ENCODE measurements around the gene CDH18.

CDH18 gene

DNA sequence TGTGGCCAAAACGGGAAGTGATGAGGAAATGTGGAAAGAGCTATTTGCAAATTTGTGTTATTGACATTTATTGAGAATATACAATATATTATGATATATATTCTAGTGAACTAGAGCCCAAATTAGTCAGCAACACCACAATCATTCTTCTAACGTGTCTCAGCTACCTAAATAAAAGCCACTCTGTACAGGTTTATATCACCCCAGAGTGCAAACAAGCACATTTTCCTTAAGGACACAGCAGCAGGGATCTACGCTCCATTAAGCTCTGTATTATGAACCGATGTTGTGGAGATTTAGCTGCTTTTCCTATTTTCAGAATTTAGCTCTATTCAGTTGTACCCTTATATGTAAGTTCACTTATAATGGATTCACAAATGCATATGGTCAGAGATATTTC, 77.9 kb downstream of the CDH18 start:
- TF ChIP-seq CTCF (IDR thresholded peaks at IDR 0.05) = no peak

GRCh38 chr5:19904766-19905165, 83.2 kb downstream of the CDH18 start:
- no peak for TF ChIP-seq CTCF (IDR thresholded peaks at IDR 0.05)

- TF ChIP-seq CTCF (IDR thresholded peaks at IDR 0.05) = no peak
Measured at GRCh38 chr5:19903611-19904010, 84.4 kb downstream of the CDH18 start.

DNA sequence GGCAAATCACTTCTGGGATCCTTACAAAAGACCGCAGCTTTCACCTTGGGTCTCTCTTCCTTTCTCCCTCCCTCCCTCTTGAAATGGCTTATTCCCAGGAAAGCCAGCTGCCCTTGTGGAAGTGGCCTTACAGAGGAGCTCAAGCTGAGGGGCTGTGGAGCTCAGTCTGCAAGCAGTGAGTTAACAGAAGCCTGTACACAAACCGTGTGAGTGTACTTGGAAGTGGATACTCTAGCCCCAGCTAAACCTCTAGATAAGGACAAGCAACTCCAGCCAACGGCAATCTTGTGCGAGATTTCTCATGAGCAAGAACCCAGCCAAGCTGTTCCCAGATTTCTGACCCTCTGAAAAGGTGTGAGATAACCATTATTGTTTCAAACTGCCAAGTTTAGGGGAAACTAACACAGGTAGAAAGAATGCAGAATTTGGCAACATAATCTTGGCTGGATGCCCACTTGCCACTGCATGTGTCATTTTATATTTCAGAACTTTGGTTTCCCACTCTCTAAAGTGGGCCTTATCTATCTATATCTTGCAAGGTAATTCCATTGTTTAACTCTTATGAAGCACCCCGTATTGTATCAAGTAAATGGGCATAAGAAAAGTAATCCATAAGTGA, 85.6 kb downstream of the CDH18 start:
- TF ChIP-seq CTCF (IDR thresholded peaks at IDR 0.05) = no peak

DNA sequence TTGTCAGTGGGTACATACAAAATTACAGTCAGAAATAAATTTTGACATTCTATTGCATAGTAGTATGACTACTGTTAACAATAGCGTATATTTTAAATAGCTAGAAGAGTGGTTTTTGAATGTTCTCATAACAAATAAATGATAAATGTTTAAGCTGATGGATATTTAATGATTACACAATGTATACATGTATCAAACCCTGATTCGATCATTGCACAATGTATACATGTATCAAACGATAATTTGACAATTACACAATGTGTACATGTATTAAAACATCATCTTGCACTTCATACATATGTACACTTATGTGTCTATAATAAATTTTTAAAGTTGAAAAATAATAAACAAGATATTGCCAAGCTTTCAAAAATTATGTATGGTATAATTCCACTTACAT, 87.7 kb downstream of the CDH18 start:
- TF ChIP-seq CTCF (IDR thresholded peaks at IDR 0.05) = no peak

GRCh38 chr5:19891658-19892057, 96.3 kb downstream of the CDH18 start:
- TF ChIP-seq CTCF (IDR thresholded peaks at IDR 0.05) = no peak

DNA sequence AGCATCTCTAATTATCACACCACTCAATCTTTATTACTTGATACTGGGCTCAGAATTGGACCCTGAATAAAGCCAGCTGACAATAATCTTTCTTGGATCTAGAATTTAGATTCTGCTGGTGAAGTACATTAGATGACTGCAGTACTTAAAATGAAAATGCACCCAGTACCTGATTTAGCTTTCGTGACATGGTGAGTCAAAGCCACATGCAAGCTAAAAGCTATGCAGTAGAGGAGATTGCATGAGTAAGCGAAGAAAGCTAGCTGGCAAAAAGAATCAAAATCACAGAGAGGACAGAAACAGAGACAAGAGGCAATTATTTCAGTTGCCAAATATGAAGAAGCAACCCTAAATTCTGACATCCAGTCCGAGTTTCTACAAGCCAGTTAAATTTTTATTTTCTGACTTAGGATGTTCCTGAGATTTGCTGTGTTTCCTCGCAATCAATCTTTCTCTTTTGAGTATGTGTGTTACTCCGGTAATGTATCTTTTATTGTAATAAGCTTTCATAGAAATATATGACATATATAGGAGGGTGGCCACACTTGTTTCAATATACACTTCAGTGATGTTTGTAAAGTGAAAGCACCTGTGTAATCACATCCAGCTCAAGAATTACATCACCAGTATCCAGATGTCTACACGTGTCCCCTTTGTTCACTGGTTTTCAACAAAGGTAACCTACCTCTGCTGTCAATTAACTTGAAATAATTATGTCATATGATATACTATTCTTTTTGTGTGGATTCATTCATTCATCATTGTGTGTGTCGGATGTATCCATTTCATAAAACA, 101.7 kb downstream of the CDH18 start:
- no peak for TF ChIP-seq CTCF (IDR thresholded peaks at IDR 0.05)

Measured in LNCAP (cell line).